Right ventricle myocardium superior (tissue), 1 donor: Measurements from ENCODE around the gene OR51V1. TPM values are rescaled to one million over a fixed set of nuclear protein-coding genes. Genes with fewer than 3 reads are reported as not detected.
"Not testable (repeated sequence)": the region's sequence is repeated elsewhere in the genome, so short reads cannot be mapped to it uniquely, and the experiment has no call there.

Experiments used
- ATAC-seq: fragments of 200-7000 bp; cut with Tn5 transposase; one replicate; pipeline ENCODE4 v1.9.1; 2020; ENCODE audit warnings: mild to moderate bottlenecking; ENCODE audit not compliant: poor library complexity
- DNase-seq: peaks from one replicate; pipeline ENCODE4 v3.0.0-alpha.2; 2020
- intact Hi-C: fragments of 100-400 bp; cut with DNase I; formaldehyde crosslinking; loops from one replicate; pipeline ENCODE4 v1.11.2; 2022
- total RNA-seq: library from RNA; stranded (reverse); fragmentation: NEBNext Ultra II Directional; extraction: Animal tissue kit (Norgen Biotek cat#: 25700); gene quantifications from one replicate; pipeline ENCODE4 v1.2.1, GENCODE V29; 2021
- donor health status: DM: no; HTN: yes; CAD: no; lungs with severe emphysema.

The OR51V1 gene
- total RNA-seq, 1 donor from 2014 or later: not detected

- intact Hi-C loops: no loop called here
- no peak for ATAC-seq
- DNase-seq: no peak
Measured at GRCh38 chr11:5192738-5193137, 7.7 kb downstream of the OR51V1 start.

- no peak for DNase-seq
- intact Hi-C loops: no loop called here
- ATAC-seq: no peak
Measured at GRCh38 chr11:5188201-5188600, 12.3 kb downstream of the OR51V1 start.

GRCh38 chr11:5178046-5178837 is 22.2 kb downstream of the OR51V1 start:
- no peak for DNase-seq
- intact Hi-C loops: no loop called here
- no peak for ATAC-seq

GRCh38 chr11:5174934-5175333 is 25.5 kb downstream of the OR51V1 start:
- no peak for ATAC-seq
- DNase-seq: no peak
- intact Hi-C loops: no loop called here

GRCh38 chr11:5171856-5172255 is 28.6 kb downstream of the OR51V1 start:
- intact Hi-C loops: no loop called here
- ATAC-seq: no peak
- no peak for DNase-seq

- intact Hi-C loops, DNase-seq, ATAC-seq: not testable (repeated sequence)
Measured at GRCh38 chr11:5165898-5166297, 34.6 kb downstream of the OR51V1 start.

GRCh38 chr11:5164807-5165206 is 35.7 kb downstream of the OR51V1 start:
- intact Hi-C loops, DNase-seq, ATAC-seq: not testable (repeated sequence)

GRCh38 chr11:5161045-5161444 is 39.4 kb downstream of the OR51V1 start:
- ATAC-seq, intact Hi-C loops, DNase-seq: not testable (repeated sequence)

- intact Hi-C loops, ATAC-seq: not testable (repeated sequence)
Measured at GRCh38 chr11:5160217-5160616, 40.3 kb downstream of the OR51V1 start.

GRCh38 chr11:5159806-5160205 is 40.7 kb downstream of the OR51V1 start:
- intact Hi-C loops: no loop called here
- ATAC-seq: no peak
- DNase-seq: no peak

More at GRCh38 chr11:5160217-5160616, 40.3 kb downstream of the OR51V1 start:
- not testable (repeated sequence) for DNase-seq

- intact Hi-C loops: no loop called here
- DNase-seq (no peak), ATAC-seq (no peak)
Measured at GRCh38 chr11:5154657-5155056, 45.8 kb downstream of the OR51V1 start, which contains the start of gene OR52A1. TSS of gene OR52A1 (minus strand) at chr11:5154757. CDS start at chr11:5152369, 2,388 bp downstream.

GRCh38 chr11:5153574-5154431 is 46.7 kb downstream of the OR51V1 start:
- intact Hi-C loops: no loop called here
- no peak for DNase-seq
- no peak for ATAC-seq

GRCh38 chr11:5151713-5152153 is 48.7 kb downstream of the OR51V1 start:
- intact Hi-C loops: no loop called here
- DNase-seq (no peak), ATAC-seq (no peak)

Other genes with a start within 250 kb of the OR51V1 start
- not detected for gene OR51A2, start 245.0 kb downstream of the OR51V1 start, total RNA-seq
- not detected for gene OR51L1, start 205.8 kb downstream of the OR51V1 start, total RNA-seq
- gene OR52J3, start 154.2 kb downstream of the OR51V1 start, total RNA-seq: not detected
- not detected for gene OR52E2, start 141.1 kb downstream of the OR51V1 start, total RNA-seq
- not detected for gene OR52E1, start 131.1 kb downstream of the OR51V1 start, total RNA-seq
- not detected for gene OR52A5, start 62.3 kb downstream of the OR51V1 start, total RNA-seq
- not detected for gene OR52A1, start 45.9 kb downstream of the OR51V1 start, total RNA-seq
- 121 TPM for gene HBB, start 26.4 kb upstream of the OR51V1 start, total RNA-seq
- gene HBD, start 33.8 kb upstream of the OR51V1 start, total RNA-seq: not detected
- not detected for gene HBG1, start 49.2 kb upstream of the OR51V1 start, total RNA-seq
- gene HBG2, start 54.1 kb upstream of the OR51V1 start, total RNA-seq: not detected
- not detected for gene HBE1, start 69.3 kb upstream of the OR51V1 start, total RNA-seq
- not detected for gene OR51B4, start 101.3 kb upstream of the OR51V1 start, total RNA-seq
- gene OR51B2, start 123.6 kb upstream of the OR51V1 start, total RNA-seq: not detected
- not detected for gene OR51B5, start 142.8 kb upstream of the OR51V1 start, total RNA-seq
- gene OR51B6, start 150.8 kb upstream of the OR51V1 start, total RNA-seq: not detected
- not detected for gene OR51M1, start 183.1 kb upstream of the OR51V1 start, total RNA-seq
- not detected for gene OR51Q1, start 221.4 kb upstream of the OR51V1 start, total RNA-seq
- not detected for gene OR51I1, start 240.8 kb upstream of the OR51V1 start, total RNA-seq
- not detected for gene OR51I2, start 248.6 kb upstream of the OR51V1 start, total RNA-seq